IPS-NIHi7 (cell line): Measurements from ENCODE around the gene UXS1.
A peak's percentile ranks its signal among the peaks of the same experiment; 100 is the strongest.

Experiments
- DNase-seq: peaks from one replicate; pipeline ENCODE4 v3.0.0; 2012; ENCODE audit warnings: mixed read lengths; ENCODE audit errors: extremely low spot score

Gene UXS1

DNA sequence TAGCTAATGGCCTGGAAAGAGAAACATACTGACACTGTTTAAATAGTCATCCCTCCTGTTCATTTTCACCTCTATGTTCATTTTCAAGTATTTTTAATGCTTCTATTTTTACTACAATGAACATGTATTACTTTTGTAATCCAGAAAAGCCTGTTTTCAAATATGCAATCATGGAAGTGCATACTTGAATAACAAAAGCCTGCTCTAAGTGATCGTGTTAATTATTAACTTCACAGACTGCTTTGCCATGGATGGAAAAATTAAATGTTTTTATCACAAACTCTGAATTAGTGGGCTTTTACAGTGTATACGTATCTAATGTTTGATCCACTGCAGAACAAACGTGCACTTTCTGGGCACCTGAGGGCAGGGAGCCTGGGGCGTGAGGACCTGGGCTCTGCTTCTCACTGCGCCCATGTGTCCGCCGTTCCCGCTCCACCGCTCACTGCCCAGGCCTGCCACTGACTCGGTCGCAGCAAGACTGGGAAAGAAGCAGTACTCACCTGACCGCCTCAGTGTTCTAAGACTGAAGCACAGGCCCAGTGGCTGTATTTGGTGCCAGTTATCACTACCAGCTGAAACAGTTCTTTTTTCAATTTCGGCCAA is 80.6 kb downstream of the UXS1 start:
- no peak for DNase-seq

DNA sequence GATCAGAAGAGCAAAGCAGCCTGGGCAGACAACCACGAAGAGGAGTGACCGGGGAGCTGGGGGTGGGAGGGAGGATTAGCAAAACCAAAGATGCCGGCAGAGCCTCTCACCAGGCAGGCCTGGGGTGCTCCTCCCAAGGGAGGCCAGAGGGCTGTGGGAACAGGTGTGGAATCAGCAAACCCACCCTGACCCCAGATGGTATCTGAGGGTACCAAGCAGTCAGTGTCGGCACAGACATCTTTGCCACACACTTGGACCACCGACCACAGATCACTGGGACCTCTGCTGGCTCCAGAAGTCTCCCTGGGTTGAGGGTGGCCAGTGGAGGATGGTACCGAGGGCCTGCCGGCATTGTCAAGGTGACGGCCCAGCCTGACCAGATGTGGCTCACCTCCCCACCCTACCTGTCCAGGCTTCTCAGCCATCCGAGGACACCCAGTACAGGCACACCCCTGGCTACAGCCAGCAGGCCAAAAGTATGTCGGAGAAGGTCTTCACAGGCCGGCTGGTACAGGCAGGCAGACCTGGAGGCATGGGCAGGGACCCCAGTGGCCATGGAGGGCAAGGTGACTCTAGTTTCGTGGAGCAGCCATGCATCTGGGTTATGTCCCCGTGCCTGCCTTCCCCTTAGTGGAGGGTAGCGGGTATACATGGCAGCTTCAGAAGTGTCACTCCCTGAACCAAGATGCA is 82.1 kb downstream of the UXS1 start:
- no peak for DNase-seq

DNA sequence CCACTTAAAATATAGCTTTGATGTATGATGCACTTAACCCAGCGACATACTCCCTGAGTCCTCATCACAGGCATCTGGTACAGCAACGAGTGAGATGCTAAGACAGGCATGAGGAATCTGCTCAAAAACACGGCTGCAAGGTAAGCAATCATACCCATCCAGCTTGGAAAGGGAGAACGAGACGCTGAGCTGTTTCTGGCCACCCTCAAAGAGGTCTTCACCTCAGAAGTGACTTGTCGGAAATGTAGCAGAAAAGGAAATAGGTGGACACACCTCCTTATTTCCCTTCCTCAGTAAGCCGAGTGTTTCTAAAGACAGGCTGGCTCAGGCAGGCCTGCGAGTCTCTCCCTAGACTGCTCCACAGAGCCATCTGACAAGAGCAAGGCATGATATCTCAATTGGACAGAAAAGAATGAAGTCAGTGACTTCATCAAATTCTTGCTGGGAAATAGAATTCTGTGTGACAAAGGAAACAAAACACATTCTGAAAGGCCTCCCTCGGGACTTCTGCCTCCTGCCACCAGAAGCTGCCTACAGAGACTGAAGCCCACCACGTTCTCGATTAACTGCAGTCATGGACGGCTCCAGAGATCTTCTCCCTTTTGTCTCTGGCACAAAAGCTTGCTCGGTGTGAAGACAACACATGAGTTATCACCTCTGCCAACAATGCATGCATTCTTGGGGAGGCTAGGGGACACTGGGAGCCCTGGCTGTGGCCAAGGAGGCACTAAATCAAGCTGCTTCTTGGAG is 84.3 kb downstream of the UXS1 start:
- no peak for DNase-seq

DNA sequence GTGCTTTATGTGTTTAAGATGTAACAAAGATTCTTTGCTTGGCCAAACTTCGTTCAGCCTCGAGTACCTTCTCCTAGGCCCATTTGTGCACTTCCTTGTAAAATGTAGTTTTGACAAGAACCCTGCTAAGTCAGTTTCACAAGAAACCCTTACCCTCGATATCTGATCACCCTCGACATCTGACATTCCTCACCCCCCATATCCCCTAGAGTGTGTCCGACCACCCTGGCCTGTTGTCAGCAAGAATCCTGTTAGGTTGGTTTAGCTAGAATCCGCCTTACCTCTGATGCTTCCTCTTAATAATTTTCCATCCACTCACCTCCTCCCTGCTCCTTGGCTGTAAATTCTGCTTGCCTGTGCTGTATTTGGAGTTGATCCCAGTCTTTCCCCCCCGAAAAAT is 85.3 kb downstream of the UXS1 start:
- no peak for DNase-seq

DNA sequence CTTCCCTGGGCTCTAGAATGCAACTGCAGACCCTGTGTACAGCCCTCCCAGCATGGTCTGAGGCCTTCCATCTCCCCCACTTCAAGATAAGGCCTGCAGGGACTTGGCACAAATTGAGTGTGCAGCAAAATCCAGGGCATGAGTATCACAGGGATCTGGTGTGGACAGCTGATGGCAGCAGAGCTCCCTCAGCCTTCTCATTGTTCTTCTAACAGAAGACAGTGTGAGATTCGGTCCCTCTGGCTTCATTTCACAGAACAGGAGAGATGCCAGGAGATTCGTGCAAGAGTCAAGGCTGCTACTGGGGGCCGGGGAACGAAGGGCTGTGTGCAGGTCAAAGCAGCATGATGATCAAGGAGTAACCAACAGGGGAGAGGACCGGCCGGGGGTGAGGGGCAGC is 85.8 kb downstream of the UXS1 start:
- no peak for DNase-seq

DNA sequence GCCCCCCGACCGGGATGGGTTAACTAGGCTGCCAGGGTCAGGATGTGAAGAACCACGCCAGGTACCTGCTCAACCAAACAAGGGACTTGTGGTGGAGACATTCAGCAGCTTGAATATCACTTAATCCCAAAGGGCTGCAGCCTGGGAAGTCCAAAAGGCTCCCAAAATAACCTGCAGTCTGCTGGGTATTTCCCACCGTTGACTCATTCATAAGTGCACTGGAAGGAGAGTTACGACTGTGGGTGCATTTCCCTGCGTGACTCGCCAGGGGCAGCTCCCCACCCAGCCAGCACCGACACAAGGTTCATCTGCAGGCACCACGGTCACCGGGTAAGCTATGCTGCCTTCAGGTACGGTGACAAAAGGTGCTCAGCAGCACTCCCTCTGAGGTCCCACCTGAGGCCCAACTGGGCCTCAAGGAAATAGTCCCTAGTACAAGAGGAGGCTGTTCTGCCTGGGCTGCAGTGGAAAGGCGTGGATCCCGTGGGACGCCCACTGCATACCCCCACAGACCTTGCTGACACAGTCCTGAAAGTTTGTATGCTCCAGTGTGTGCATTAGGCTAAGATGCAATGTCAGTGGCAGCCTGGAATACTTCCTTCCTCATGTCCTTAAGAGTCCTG is 86.5 kb downstream of the UXS1 start:
- no peak for DNase-seq

DNA sequence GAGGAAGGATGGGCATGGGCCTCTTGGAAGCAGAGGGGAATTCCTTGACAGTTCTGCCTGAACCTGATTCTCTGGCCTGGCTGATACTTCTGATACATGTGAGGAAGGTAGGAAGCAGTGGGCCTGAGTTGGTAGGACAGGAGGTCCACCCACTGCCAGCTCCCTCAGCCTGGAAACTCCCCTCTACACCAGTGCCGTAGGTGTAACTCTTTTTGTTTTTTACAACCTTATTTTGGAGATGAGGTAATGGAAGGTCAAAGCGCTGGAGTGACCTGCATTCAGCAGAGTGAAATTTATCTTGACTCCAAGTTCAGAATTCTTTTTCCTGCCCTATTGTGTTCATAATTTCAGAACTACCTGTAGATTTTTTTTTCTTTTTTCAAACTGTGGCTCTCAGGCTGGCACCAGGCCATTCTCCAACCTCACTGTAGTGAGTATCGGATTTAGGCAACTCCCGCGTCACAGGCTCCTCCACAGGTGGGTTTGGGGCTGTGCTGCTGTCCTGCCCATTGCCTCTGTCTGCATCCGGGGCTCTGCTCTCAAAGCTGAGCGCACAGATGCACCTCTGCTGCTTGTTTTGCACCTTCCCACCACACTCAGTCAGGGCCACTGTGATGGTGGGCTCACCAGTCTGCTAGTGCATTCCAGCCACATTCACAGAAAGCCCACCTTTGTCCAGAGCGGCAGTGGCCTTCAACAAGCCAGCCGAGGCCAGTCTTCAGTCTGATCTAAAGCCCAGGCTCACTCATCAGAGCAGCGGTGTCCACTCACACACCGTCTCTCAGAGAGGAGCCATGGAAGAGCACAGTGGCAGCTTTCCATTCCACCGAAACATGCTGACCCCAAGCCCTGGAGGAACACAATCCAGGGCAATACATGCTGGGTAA is 87.2 kb downstream of the UXS1 start:
- no peak for DNase-seq

DNA sequence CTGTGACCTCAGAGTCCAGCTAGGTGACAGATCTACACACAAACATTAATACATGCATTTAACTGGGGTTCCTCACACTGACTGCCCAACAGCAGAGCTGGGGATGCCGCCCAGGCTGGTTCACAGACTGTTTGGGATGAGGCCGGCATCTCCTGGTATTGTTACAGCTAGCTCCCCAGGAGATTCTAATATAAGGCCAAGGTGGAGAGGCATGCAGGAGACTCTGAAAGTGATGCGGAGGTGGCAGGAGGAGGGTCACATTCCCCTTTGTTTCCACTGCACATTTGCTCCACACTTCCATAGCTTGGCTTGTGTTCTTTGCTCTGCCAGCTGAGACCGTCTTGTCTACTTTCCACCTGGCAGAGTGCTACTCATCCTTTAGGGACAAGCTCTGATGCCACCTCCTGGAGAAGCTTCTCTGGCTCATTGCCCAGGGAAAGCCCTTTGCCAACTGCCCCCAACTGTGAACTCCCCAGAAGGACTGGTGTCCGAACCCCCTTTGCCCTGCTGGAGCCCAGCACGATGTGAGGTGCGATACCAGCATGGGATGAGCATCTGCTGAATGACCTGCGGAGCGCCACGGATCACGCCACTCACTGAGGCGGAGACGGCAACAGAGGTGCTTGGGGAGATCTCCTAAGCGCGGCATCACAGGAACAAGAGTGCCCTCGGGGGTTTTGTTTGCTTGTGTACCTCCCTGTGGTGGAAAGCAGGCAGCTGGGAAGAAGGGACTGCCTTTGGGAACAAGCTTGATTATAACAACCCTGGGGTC is 88.8 kb downstream of the UXS1 start:
- DNase-seq = no peak

DNA sequence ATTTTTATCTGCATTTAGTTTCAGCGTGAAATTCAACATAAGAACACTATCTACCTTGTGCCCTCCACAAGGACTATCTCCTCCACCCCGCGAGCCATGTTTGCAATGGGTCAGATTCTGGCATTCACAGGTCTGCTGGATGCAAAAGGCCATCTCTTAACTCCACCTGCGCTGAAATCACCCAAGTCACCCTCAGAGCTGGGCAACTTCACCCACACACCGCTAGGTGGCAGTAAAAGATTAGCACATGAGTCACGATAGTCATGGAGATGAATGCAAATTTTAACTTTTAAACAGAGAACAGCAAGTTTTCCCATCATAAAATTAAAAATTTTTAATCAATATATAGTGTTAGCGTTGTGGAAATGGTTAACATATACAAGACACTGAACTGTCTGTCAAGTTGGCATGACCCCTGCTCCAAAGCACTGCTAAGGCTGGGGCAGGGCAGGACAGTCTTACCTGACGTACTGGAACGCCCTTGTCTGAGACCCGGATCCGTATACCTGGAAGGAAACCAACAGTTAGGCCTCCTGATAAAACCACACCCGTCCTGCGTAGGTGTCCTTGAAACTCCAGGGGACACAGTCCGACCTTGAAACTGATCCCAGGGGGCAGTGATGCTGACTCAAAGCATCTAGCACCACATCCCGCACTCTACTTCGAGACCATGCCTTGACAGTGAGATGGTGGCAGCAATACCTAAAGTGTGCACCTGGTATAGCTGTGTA is 89.6 kb downstream of the UXS1 start:
- DNase-seq = peak; percentile 87

DNA sequence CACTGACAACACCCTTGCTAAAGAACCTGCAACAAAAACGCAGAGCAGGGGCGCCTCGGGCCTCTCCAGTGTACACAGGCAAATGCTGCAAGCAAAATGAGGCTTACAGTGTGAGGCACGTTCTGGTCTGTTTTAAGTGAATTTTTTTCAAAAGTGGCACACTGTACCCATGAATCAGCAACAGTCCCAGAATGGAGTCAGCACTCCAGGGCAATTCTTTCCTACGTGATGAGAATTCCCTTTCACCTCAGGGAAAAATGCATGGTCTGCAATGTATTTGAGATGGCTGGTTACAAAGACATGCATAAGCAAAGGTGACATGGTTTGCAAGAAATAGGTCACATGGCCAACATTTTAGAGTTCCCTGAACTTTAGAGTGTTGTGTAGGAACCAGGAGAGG is 94.4 kb downstream of the UXS1 start:
- DNase-seq = no peak

DNA sequence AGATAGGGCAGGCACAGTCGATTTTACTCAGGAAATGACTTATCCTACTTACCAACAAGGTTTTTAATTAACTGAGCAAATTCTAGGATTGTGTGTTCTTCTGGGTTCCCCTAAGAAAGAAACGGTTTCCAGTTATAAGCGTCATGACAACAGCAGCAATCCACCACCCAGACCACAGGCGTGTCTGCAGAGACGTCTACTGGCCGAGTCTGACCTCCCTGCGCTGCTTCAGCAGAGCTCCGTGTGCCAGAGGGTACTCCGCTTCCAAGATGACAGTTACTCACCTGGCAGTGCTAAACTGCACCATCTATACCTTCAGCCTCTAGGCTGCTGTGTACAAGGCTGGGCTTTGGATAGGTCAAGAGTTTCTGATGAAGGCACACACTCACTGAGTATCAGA is 95.4 kb downstream of the UXS1 start:
- no peak for DNase-seq

DNA sequence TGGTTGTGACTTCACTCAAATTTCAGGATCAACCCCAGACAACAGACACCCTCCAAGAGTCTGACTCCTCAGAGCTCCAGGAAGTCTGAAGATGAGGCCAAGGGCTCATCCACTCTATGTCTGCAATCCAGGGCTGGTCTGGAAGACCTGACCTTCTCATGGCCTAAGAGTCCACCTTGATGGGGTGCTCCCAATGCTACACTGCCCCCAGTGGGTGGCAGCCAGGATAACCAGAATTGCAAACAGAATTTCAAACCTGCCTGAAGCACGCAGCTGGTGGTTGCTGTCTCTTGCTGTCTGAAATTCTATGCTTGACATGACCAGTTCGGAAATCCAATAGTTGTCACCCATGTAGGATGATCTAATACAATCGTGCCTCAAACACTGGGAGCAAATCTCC is 96.0 kb downstream of the UXS1 start:
- no peak for DNase-seq

DNA sequence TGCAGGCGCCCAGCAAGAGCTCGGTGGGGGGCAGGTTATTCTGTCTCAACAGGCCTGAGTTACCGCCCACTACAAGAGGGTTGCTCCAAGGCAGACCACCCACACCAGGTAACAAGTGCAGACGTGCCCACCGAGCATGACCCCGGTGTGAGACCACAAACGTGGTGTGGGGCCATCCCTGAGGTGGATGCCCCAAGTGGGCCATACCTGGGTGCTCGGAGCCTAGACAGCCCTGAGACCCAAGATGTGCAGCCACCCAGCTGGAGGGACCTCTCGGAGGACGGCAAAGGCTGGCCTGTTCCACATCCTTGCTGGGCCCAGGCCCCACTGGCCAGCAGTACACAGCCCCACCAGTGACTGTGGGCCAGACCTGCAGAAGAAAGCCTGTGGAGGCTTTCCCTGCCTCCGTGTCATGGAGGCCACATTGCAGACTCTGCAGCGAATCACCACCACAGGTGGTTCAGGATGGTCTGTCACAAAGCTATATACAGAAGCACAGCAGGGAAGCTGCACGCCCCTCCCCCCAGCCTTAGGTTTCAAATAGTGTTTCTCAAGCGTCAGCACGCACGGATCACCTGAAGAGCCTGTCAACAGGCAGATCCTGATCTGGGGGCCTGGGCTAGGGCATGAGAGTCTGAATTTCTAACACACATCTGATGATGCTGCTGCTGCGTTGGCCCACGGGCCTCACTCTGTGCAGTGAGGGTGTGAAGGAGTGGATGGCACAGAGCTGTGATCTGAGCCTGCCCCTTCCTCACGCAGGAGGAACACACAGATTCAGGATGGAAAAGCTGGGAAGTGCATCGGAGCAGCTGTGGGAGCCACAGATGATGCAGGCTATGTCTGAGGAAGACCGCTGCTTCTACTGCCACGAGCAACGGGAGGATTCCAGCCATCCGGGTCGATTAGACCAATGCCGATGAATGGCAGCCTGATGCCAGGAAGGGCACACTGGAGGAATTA is 96.8 kb downstream of the UXS1 start:
- DNase-seq = no peak

DNA sequence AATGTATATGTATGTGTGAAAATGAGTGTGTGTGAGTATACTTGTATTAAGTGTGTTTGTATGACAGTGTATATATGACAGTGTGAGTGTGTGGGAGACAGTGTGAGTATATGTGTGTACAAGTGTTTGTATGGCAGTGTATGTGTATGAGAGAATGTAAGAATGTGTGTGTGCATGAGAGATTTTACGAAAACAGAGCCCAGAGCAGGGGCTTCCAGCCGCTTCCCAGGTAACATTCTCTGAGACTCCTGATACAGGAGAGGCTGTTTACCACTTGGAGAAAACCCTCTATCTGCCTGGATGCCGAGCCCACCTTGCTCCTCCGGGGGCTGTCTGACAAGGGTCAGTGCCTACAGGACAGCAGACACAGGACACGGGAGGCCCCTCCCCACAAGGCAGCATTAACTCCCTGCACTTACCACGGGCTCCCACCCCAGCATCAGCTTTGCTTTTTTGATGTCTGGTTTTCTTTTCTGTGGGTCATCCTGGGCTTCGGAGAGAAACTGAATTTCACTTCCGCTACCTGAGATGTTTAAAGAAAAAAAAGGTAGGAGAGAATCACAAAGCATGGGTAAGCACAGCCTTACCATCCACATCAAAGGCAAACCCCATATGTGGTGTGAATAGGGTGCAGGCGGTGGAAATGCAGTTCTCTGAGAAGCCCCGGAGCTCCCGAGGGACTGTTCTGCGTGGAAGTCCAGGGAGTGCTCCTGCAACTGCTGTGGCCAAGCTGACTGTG is 97.6 kb downstream of the UXS1 start:
- DNase-seq = no peak

DNA sequence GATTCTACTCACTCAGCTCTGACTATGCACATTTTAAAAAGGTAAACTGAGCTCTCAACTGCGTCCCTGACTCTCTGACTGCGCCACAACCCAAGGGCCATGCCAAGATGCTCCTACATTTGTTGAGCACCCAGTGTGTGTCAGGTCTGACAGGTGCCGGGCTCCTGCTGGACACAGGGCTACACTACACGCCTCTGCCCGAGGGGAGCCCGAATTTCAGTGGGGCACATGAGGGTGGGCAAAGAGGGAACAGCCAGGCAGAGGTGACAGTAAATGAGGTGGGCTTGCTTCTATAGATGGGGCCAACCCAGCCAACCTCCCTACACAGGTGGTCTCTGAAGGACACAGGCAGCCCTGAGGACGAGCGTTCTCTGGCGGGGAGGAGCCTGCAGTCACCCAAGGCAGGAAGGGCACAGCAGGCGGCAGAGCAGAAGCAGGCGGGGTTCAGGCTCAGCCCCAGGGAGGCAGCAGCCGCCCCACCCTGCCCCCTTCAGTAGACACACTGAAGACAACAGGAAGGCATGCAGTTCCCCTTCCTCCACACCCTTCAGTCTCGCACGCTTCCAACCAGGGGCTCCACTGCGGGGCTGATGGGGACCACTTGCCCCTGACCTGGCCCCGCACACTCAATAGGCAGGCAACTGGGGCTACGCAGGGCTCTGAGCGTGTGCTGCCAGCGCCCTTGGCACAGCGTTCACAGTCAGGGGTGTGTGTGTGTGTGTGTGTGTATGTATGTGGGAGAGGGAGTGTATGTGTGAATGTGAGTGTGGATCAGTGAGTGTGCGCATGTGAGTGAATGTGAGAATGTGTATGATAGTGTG is 98.4 kb downstream of the UXS1 start:
- DNase-seq = no peak

DNA sequence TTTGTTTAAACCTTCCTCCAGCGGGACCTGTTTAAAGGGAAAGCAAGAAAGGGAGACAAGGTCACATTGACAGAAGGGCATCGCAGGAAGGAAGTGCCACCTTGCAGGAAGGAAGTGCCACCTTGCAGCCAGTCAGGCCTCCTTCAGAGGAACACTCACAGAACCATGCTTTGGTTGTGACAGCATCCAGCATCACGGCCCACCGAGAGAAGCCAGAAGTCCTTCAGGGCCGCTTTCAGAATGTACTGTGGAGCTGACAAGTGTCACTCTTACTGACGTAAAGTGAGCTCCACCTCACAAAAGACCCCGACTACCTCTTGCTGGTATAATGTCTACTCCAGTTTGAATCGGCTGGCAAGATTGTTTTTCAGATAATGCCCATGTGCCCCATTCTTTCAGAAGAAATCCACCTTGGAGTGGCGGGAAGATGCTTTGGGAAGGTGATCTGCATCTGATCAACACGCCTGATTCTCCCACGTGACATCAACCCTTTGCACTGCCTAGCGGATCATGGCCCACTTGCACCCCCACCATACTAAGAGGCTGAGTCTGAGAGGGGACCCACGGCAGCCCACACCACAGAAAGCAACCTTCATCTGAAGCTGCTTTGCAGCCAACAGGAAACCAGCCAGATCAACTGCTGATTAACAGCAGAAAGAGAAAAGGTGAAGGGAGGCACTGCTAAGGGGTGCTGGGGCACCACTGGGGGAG is 99.8 kb downstream of the UXS1 start:
- no peak for DNase-seq
